Measurements from ENCODE around the gene SCFD2. TPM values are rescaled to one million over a fixed set of nuclear protein-coding genes. Genes with fewer than 3 reads are reported as not detected.
"Not testable (repeated sequence)": the region's sequence is repeated elsewhere in the genome, so short reads cannot be mapped to it uniquely, and the experiment has no call there.

The SCFD2 gene
- total RNA-seq, 1 donor from 2014 or later: 16.5 TPM

DNA sequence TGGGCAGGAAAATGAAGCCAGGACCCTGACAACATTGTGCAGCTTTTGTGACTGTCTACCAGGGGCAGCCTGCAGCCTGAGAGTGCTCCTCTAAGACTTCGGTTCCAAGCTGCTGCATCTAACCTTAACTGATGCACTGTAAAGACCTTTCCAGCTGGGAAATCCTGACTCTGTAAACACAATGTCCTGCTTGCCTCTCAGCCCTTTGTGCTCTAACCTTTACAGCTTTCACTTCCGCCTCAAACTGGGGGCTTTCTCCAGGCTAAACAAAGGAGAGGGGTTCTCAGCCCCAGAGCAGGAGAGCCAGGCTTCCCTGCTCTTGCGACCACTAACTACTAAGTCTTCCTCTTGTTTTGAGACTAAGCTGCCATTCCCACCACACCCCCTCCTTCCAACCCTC, 523.1 kb downstream of the SCFD2 start:
- no peak for ATAC-seq

DNA sequence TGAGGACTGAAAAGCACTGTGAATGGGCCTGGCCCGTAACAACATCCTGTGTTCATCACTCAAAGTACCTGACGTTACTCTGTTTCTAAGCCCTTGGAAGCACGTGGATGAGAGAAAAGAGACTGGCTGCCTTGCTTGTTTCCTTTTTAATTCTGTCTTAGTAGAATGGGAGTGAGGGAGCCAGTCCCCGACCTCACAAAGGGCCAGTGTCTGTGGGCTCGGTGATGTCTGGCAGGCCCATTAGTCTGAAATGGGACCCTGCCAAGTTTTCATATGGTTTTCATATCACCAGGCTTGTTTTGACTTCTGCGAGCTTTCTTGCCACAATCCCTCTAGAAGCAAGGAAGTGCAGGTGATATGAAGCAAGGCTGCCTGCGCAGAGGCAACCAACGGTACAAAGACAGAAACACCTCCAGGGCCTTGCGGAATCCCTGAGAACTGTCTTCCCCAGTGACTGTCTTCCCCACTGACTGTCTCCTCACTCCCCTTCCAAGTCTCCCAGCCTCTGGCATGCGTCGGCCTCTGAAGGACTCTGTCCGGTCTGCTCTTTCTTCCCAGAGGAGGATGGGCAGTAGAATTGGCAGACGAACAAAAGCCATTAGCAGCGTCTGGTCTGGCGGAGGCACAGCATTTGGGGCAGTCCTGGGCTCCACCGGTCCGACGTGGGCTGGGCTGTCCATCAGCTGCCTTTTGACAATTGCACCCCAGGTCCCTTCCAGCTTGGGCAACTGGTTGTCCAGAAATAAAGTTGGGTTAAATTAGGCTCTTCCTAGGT, 524.0 kb downstream of the SCFD2 start:
- no peak for ATAC-seq

DNA sequence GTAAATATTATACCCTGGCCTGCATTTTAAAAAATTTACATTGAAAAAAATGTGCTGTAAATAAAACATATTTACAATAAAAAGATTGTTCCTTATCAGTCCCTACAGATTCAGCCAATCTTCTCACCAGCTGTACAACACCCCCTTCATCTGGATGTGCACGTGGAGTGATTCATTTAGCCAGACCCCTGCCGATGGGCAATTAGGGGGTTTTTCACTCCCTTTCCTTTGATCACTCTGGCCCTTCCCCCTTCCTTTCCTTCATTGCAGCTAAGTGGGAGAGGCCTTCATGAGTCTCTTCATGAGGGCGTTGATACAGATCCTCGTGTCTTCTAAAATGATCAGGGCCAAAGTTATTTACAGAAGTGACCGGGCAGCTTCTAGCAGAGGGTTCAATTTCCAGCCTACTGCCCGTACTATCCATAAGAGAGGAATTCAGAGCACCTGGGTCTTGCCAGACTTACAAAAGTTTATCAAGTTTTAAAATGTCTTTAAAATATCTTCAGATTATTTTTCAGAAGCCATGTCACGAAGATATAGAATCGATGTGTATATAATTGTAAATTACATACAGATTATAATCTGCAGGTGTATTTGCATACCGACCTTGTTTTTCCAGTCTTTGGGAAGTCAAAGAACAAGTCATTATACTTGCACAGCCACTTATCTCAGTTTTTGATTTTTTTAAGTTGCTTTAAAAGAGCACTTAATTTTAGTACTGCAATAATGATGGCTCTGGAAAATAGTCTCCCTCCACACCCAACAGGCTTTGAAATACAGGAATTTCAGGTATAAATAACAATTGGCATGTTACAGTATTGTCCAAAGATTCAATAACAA, 525.1 kb downstream of the SCFD2 start:
- no peak for ATAC-seq

DNA sequence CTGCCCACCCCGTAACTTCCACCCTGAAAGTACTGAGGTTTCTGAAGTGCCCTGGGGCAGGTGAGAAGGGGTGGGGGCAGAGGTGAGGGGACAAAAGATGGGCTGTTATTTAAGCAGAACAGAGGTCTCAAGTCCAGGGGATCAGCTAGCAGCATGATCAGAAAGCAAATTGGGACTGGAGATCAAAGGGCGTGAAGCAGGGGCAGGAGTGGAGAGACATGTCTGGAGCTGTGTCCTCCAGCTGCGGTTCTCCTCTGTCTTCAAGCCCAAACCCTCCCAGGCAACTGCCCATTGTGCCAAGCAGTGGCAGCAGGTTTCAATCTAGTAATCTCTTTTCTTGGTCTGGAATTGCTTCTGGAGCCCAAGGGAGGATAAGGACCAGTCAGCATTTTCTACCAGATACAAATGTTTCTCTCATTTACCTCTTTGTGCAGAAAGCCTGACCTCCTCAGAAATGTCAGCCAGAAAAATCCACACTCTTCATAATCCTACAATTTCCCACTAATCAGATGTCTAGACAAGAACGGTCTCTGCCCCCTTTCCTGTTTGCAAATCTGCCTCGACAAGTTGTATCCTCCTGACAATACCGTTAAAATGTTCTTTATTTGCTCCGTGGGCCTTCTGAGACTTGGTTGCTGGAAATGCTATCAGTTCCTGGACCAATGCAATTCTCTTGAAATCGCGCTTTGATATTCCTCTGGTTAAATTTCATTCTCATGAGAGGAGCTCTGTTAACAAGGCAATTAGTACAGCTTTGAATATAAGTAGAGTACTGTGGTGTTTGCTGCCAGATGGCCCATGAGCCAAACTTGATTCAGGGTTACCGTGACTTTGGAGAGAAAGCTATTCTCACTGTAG, 526.9 kb downstream of the SCFD2 start:
- ATAC-seq: peak; percentile 35

DNA sequence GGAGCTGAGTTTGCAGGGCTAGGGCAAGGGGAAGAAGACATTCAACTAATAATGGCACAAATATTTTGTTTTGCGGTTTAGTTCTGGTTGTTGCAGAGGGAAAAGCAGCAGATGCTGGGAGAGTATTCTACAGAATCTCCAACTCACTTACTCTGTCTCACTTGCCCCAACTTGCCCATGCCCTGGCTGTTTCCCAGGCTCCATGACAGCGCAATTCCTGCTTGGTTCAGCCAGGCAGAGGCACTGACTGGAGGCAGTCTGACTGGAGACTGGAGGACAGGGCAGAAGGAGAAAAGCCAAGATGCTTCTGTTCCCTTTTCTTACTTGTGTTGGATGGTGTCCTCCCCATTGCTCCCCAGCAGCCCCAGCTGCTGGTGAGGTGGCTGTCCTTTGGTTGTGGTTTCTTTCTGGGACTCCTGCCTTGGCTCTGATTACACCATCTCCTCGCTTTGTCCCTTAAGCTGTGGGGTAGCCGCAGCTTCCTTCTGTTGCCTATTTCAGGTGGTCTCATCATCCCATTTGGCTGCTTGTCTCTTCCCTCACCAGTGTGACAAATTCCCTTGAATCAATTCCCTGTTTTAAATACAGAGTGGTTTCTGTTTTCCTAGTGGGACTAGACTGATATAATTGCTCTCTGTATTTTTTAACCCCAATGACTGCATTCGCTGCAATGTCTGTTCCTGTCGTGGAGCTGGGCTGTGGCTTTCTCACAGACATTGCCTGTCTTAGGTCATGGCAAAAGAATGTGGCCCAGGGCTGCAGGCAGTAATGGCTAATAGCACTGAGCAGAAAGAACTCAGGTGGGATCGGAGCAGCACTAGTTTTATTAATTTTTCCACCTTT, 527.9 kb downstream of the SCFD2 start:
- peak; percentile 87 for ATAC-seq

DNA sequence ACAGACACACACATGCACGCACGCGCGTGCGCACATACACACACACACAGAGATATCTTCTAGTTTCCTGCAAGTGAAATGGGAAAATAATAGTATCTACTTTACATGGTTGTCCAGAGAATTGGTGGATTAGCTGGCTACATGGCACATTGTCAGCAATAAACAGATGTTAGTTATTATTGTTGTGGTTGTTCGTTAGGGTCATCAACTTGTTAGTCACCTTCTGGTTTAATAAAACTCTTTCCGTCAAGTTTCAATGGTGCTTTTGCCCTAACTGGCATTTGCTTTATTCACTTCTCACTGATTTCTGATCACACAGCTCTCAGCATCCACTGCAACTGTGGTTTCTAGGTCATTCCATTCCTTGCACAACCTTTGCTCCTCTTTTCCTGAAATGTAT, 529.2 kb downstream of the SCFD2 start:
- no peak for ATAC-seq

DNA sequence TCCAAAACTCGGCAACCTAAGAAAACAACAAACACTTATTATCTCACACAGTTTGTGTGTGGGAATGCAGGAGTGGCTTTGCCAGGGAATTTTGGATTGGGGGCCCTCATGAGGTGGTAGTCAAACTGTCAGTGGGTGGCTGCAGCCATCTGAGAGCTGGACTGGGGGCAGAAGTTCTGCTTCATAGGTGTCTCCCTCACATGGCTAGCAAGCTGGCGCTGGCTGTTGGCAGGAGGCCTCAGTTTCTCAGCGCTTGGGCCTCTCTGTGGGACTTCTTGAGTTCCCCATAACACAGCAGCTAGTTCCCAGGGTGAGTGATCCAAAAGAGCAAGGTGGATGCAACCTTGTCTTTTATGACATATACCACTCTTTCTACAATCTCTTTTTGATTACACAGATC, 529.7 kb downstream of the SCFD2 start:
- no peak for ATAC-seq

DNA sequence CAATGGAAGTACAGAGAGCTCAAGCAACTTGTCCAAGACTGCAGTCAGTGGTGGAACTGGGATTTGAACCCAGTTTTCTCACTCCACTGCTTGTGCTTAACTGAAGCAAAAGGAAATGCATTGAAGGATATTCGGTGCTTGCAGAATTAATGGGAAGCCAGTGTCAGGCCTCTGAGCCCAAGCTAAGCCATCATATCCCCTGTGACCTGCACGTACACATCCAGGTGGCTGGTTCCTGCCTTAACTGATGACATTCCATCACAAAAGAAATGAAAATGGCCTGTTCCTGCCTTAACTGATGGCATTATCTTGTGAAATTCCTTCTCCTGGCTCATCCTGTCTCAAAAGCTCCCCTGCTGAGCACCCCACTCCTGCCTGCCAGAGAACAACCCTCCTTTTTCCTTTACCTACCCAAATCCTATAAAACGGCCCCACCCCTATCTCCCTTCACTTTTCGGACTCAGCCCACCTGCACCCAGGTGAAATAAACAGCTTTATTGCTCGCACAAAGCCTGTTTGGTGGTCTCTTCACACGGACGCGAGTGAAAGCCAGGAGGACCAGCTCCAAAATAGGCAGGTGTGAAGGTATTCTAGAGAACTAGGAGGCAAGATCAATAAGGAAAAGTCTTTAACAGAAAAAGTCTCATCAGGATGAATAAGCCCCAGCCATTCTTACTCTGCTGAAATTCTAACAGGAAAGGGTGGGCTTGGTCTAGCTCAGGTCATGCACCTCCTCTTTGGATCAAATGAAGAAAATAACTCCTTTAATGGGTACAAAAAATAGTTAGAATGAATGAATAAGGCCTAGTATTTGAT, 531.0 kb downstream of the SCFD2 start:
- ATAC-seq: not testable (repeated sequence)

DNA sequence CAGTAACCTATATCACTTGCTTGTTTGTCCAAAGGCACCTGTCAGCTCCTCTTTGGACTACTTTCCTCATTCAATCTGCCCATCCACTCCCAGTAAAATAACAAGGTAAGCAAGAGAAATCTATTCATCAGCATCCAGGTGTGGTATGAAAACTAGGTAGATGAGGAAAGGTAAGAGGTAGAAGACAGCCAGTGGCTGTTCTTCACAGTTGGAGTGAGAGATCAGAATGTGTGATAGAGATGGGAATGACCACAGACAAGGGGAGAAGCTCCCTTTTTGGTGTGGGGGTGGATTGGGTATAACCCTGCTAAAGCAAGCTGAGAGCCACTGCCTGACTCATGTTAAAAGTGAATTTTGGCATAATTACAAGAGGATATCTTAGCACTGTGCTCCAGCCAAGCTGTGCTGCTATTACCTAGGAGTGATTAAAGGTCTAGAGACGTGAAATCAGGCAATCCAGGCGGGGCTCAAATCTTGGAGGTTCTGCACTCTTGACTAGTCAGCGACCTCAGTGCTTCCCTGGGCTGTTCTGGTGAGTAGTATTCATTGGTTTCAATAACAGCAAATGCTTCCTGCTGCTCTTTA, 531.8 kb downstream of the SCFD2 start:
- peak; percentile 81 for ATAC-seq

DNA sequence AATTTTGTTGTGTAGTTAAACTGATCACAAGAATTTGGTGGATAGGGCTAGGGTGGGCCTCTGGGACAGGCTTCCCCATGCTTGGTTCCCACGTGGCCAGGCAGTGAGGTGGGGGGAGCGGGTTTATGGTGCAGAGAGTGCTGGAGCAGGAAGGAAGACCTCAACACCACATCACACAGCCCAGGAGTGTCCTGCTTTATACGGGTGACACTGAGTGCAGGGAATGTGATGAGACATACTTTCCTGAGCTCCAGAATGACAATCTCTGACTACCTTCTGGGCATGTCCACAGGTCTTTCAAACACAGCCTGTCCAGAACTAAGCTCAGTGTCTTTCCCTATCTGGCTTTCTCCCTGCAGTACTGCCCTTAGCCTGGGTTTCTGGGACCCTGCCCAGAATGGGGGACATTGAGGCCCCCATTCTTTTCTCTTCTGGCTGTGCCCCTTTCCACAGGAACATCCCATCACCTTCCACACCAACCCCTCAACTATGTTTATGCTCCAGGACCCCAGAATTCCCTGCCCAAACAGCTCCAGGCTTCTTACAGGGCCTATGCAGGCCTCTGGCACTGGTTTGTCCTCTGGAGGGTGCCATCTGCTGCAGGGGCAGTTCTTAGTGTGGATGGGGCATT, 540.3 kb downstream of the SCFD2 start:
- peak; percentile 41 for ATAC-seq

DNA sequence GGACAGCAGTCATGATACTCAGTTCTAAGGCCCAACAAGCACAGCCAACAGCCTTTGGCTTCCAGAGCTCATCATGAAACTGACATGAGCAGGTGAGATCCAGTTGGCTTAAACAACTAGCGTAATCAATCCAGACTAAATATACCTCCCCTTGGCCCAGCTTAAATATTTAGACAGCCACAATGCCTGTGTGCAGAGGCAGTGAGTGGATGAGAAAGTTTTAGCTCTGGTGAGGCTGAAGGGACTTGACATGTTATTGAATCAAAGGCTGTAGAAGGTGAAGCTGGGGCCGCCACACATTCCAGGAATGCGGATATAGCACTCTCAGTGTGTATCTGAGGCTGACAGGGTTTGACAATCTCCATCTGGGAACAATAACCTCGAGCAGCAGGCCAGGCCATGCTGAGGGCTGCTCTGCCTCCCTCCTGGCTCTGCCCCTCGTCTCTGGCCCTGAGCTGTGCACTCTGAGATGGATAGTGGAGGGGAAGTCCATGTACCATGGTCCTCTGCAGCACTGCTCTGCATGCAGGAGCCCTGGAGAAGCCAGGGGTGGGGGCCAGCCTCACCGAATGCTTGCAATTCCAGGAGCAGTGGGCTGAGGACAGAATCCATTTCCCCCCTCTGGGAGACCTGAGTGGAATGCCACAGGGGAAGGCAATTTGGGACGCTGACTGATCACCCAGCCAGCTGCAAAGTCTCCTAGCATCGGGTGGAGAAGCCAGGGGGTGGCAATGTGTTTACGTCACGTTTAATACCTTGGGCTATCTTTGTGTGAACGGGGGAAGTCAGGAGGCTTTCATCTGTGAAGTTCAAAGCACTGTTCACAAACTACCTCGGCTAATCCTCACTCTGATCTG, 541.0 kb downstream of the SCFD2 start:
- ATAC-seq: no peak

DNA sequence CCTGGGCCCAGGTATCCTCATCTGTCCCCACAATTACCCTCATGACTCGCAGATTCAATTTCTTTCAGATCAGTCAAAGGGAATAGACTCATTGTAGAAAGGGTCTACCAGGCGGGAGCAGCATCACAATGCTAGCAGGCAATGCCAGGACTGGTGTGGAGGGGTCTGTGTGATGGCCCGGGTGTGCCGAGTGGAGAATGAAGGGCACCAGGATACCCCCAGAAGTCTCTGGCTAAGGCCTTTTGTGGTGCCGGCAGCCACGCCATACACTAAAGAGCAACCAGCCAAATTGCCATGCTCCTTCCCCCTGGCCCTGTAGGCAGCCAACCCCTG, 541.6 kb downstream of the SCFD2 start:
- no peak for ATAC-seq

DNA sequence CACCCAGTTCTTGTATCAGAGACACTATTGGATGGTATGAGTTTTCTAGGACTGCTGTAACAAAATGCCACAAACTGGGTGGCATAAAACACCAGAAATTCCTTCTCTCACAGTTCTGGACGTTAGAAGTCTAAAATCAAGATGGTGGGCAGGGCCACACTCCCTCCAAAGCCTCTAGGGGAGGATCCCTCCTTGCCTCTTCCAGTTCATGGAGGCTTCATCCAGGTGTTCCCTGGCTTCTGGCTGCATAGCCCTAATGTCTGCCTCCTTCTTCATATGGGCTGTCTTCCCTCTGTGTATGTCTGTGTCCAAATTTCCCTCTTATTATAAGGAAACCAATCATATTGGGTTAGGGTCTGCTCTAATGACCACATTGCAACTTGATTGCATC, 542.2 kb downstream of the SCFD2 start:
- no peak for ATAC-seq

Other genes starting within 250 kb of the SCFD2 start
- gene FIP1L1, start 11.6 kb upstream of the SCFD2 start, total RNA-seq: 27.1 TPM
- gene LNX1, start 225.4 kb upstream of the SCFD2 start, total RNA-seq: 23.8 TPM